Activated CD4-positive, alpha-beta T cell treated with anti-CD3 and anti-CD28 coated beads for 4 hours (primary cell): ENCODE results near the gene TLR9.
"Not testable (repeated sequence)": the region's sequence is repeated elsewhere in the genome, so short reads cannot be mapped to it uniquely, and the experiment has no call there.

ENCODE experiments used
- DNase-seq, 2 donors: peaks; one replicate each; pipeline ENCODE4 v3.0.0-alpha.2; 2020

Gene TLR9

DNA sequence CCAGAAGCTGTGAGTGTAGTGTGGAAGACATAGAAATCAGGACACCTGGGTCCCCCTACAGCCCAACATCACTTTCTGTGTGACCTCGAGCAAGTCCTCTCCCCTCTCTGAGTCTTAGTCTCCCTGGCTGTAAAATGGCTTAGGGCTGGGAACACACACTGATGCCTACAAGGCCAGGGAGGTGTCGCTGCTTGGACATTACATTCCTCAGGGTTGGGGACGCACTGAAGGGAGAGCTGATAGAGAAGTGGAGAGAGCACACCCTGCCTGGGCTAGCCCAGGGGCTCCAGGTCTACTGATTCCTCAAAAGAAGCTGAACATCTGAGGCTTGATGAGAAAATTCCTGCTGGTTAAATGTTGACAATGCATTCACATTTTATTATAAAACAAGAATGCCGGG is 33.8 kb downstream of the TLR9 start:
- no peak for DNase-seq

DNA sequence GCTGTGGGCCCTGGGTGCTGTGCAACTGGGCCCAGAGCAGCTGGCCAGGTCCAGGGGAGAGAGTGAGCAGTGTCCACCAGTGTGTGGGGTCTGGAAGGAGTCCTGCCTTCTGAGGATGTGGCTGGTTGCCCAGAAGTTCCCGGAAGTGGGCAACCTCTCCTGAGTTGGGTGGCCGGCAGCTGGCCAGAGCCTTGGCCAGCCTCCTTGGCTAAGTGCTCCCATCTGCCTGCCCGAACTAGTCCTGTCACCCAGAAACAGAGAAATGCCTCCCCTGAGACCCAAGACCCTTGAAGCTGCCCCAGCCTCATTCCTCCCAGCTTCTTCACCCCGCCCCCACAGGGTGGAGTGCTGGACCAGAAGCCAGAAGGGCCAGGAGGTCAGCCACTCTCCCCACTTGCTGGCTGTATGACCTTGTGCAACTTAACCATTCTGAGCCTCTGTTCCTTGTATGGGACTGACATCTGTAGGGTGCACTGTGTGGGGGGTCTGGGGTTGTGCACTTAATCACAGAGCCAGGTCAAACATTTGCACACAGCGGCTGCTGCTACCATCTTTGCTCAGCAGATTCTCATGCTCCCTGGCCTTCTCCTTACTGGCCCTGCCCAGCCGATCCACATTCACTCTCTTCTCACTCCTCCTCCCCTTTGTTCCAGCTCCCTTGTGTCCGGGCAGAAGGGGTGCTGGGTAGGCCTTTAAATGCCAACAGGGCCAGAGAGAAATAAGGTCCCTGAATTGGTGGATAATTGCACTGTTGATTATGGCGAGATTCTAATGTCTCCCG is 35.0 kb downstream of the TLR9 start:
- DNase-seq = no peak

DNA sequence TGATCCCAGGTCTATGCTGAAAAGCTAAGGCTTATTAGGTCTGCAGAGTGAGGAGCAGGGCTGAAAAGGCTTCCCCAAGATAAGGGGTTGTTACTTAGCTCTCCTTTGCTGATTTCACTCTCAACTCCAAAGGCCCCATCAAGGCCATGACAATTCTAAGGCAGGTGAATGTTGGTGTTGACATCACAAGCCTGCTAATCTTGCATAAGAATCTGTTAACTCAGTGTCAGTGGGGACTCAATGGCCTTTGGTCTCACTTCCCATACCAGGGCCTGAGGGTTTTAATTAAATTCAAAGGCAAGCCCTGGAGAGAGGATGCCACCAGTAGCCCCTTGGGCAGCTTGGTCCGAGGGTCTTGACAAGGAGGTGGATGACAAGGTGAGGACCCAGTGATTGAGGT is 36.9 kb downstream of the TLR9 start:
- no peak for DNase-seq

GRCh38 chr3:52186729-52187128 is 38.7 kb downstream of the TLR9 start:
- no peak for DNase-seq

DNA sequence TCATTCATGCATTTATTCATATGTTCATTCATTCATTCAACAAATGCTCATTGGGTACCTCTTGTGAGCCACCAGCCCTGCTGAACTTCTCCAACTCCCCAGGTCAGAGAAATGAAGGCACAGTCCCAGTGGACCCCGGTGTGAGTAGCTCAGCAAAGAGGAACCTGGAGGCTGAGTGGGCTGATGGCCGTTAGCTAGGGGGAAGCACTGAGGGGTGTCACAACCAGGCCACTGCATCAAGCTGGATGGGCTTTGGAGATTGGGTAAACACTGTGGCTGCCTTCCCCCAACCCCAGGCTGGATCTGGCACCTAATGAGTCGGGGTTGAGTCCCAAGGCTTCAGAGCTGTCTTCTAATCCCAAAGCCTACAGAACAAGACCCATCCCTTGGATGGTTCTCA is 39.6 kb downstream of the TLR9 start:
- DNase-seq = no peak

DNA sequence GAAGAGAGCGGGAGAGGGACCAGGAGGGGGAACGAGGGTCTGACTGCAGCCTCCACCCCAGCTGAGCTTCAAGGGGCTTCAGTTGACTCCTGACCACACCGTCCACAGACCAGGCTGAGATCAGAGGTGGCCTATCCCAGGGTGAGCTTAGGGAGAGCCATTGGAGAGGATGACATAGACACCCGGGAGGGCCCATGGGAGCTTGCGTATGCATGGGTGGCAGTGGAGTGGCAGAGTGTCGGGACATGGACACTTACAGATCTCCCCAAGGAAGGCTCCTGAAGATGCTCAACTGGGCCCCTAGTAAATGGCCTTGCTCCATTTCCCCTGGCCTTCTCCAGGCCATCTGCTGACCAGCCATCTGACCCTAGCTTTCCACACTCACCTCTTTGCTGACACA is 40.1 kb downstream of the TLR9 start:
- DNase-seq = no peak

- DNase-seq = no peak
Measured at GRCh38 chr3:52184690-52185089, 40.8 kb downstream of the TLR9 start.

DNA sequence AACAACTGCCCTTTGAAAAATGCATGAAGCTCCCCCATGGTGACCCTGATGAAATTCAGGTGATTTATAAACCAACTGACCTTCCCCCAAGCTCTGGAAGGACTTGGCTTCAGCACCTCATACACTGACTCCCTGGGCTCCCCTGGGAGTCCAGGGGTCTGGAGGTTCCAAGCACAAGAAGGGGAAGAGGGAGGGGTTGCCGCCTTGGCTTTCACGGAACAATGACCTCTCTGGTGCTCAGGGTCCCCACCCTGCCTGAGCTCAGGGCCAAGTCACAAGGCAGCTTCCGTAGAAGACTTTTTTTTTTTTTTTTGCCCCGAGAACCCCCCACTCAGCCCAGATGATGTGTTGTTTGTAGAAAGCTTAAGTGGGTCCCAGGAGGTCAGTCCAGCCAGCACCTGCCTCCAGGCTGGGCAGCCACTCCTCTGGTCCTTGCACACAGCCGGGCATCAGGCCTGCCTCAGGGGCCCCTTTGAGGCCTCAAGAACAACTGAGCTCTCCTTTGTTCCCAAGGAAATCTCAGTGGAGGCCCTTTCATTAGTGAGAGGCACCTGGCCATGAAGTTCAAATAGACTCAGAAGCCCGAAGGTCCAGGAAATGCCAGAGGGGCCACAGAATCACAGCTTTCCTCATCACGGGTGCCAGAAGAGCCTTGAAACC is 41.5 kb downstream of the TLR9 start:
- DNase-seq = no peak

DNA sequence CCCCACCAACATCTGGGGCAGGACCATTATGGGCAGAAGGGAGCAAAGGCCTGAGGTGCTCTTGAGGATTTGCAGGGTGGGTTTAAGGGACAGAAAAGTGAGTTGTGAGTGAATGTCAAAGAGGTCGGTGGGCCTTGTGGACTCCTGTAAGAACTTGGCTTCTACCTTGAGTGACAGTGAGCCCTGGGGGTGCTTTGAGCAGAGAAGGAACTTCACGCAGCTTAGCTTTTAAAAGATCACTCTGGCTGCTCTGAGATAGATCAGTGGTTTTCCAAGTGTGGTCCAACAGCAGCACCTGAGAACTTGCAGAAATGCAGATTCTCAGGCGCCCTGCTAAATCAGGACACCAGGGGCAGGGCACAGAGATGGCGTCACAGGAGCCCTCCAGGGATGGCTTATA is 42.8 kb downstream of the TLR9 start:
- DNase-seq = no peak

- no peak for DNase-seq
Measured at GRCh38 chr3:52182196-52182595, 43.2 kb downstream of the TLR9 start.

DNA sequence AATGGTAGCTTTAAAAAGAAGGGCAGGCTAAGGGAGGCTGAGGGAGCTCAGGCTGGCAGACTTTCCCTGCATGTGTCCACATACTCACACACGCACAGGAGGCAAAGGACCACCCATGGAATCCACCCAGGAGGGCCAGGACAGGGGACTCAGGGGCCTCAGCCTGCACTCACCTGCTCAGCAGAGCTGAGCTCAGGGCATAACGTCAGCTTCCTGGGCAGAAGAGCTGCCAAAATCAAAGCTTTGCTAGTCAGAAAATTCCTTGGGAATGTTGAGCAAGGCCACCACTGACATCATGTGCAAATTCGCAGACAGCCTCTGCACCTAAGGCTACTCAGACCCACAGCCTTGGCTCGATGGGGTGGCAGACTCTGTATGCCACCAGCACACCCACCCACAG is 43.9 kb downstream of the TLR9 start:
- DNase-seq = no peak

DNA sequence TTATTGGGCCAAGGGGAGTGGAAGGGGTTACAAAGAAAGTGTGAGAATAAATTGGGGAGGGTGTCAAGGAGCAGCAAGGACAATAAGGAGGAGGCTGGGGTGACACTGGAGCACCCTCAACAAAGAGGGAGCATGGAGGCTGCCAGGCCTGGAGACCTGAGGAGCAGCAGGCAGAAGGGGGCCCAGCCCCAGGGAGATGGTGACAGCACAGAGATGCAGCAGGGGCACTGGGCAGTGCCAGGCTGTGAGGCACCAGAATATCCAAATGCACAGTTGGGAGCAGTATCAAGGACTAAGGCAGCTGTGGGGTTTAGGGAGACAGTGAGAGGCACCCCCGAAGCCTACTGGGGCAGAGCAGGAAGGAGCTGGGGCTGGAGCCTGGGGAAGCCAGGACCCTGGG is 46.9 kb downstream of the TLR9 start:
- no peak for DNase-seq

- not testable (repeated sequence) for DNase-seq
Measured at GRCh38 chr3:52178126-52178525, 47.3 kb downstream of the TLR9 start.

GRCh38 chr3:52177701-52178042 is 47.8 kb downstream of the TLR9 start:
- DNase-seq = no peak

DNA sequence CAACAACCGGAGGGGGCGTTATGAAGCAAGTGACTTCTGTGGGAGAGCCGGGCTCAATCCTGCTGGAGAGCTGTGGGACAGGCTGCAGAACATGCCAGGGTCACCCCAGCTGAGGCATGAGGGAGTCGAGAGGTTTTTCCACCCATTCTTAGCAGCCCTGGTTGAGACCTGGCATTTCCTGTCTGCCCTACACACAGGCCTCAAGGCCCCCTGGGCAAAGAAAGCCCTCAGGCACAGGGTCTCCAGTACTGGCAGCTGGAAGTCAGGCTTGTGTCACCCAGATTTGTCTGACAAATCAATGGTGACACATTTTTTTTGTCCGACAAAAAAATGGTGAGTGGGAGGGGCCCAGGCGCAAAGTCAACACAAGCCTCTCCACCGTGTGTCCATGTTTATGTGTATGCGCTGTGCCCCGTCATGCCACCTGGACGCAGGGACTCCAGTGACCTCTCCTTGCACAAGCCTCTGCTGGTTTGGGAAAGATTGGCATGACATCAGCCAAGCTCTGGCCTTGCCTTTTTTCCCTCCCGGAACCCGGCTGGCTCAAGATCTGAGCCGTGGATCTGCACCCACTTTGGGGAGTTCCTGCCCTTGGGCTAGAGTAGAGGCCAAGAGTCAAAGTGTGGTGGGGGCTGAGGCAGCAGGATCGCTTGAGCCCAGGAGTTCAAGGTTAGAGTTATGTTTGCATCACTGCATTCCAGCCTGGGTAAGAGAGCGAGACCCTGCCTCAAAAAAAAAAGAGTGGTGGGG is 48.3 kb downstream of the TLR9 start:
- no peak for DNase-seq

DNA sequence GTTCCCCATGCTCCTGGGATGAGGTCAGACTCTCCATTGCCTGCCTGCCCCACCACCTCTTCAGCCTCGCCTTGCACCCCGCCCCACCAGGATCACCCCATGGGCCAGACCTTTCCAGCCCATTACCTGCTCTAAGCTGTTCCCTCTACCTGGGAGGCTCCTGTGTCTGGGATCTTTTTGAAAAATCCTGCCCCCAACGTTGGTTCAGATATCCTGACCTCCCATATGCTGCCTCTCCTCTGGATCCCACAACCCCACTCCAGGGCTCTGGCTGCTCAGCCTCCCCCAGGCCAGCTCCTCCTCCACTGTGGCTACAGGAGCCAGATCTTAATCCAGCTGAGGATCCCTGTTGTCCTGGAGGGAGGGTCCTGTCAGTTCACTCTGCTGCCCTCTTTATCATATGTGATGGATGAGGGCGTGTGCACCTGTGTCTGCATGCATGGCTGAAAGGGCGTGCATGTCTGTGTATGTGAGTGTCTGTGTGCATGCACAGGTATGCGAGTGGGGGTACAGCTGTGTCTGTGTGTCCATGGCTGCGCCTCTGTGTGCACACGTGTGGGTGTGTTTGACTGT is 49.2 kb downstream of the TLR9 start:
- DNase-seq = no peak

DNA sequence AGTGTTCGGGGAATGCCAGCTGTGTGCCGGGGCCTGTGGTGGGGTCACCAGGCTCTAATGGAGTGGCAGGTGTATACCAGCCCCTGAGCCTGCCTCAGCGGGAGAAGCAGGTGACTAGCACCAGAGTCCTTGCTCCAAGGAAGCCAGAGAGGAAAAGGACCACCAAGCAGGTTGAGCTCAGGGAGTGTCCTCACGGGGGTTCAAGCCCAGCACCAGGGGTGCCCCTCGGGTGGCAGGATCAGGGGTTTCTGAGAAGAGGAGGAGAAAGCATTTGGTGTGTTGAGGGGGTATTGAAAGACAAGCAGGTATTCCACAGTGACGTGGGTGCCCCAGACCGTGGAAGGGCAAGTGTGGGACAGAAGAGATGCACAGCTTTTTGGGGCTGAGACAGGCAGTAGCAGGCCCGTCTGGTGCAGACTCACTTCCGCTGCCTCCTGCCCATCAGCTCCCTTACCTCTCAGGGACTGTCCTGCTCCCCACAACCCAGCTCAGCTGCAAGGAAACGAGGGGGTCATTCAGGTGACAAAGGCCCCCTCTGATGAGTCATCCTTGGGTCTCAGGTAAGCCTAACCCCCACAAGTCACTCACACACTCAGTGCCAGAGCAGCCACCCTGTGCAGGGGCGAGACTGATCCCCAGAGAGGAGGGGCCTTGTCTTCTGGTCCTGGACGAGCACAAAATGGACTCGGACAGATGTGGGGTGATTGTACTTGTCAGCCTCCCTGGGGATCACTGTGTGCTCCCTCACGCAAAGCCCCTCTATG is 49.8 kb downstream of the TLR9 start:
- no peak for DNase-seq

GRCh38 chr3:52174896-52175295 is 50.5 kb downstream of the TLR9 start:
- DNase-seq = no peak

DNA sequence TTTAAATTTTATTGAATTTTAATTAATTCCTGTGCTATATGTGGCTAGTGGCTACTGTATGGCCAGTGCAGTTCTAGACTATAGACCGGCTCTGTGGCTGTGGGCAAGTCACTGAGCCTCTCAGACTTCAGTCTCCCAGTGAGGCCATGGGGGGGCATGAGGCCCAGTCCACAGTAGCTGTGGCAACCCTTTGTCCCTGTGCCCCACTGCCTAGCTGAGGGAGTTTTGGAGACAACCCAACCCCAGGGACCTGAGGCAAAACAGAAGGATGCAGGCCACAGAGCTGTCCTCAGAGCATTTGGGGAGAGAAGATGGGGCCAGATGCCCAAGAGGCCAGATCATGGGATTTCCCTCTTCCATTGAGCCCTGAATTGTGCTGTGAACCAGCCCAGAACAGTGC is 52.3 kb downstream of the TLR9 start:
- no peak for DNase-seq

- DNase-seq = no peak
Measured at GRCh38 chr3:52172262-52172757, 53.1 kb downstream of the TLR9 start.

GRCh38 chr3:52171514-52172261 is 53.8 kb downstream of the TLR9 start:
- DNase-seq = no peak
